ENCODE results near the gene DCPS.

The DCPS gene

GRCh38 chr11:126284829-126285228, 19.0 kb upstream of the DCPS start:
- Histone ChIP-seq H3K9ac (no peak overlapping the region), H2AFZ (ENCODE audit: low read depth) (no peak overlapping the region), H3K27ac (no peak overlapping the region), H3K4me2 (peak overlapping the region; percentile 21; the same call in 1 of the 2 replicates), H3K4me3 (IDR thresholded peaks at IDR 0.05; ENCODE audit: insufficient read depth, low read depth, low read length) (no peak overlapping the region), H4K20me1 (ENCODE audit: insufficient read depth) (no peaks in the 10 kb centered on the region), H3K27me3 (ENCODE audit: insufficient read depth, low read depth) (no peaks in the 10 kb centered on the region), H3K4me1 (ENCODE audit: low read depth, poor library complexity, severe bottlenecking) (peaks cover 21% of the 10 kb centered on the region), H3K79me2 (ENCODE audit: insufficient read depth, low read depth) (peaks cover 5% of the 10 kb centered on the region; the same call in 1 of the 2 replicates), H3K36me3 (ENCODE audit: insufficient read depth) (no peaks in the 10 kb centered on the region)
- TF ChIP-seq, protein P1, sequence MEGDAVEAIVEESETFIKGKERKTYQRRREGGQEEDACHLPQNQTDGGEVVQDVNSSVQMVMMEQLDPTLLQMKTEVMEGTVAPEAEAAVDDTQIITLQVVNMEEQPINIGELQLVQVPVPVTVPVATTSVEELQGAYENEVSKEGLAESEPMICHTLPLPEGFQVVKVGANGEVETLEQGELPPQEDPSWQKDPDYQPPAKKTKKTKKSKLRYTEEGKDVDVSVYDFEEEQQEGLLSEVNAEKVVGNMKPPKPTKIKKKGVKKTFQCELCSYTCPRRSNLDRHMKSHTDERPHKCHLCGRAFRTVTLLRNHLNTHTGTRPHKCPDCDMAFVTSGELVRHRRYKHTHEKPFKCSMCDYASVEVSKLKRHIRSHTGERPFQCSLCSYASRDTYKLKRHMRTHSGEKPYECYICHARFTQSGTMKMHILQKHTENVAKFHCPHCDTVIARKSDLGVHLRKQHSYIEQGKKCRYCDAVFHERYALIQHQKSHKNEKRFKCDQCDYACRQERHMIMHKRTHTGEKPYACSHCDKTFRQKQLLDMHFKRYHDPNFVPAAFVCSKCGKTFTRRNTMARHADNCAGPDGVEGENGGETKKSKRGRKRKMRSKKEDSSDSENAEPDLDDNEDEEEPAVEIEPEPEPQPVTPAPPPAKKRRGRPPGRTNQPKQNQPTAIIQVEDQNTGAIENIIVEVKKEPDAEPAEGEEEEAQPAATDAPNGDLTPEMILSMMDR (conservative IDR thresholded peaks at IDR 0.05; ENCODE audit: low read depth, low read length): no peak

- Histone ChIP-seq H2AFZ (ENCODE audit: low read depth) (no peak overlapping the region), H3K9ac (no peak overlapping the region), H3K4me1 (ENCODE audit: low read depth, poor library complexity, severe bottlenecking) (peaks cover 18% of the 10 kb centered on the region), H3K27me3 (ENCODE audit: insufficient read depth, low read depth) (no peaks in the 10 kb centered on the region), H3K4me3 (IDR thresholded peaks at IDR 0.05; ENCODE audit: insufficient read depth, low read depth, low read length) (no peak overlapping the region), H4K20me1 (ENCODE audit: insufficient read depth) (no peaks in the 10 kb centered on the region), H3K27ac (no peak overlapping the region), H3K36me3 (ENCODE audit: insufficient read depth) (no peaks in the 10 kb centered on the region), H3K4me2 (no peak overlapping the region), H3K79me2 (ENCODE audit: insufficient read depth, low read depth) (peaks cover 5% of the 10 kb centered on the region; the same call in 1 of the 2 replicates)
- TF ChIP-seq, protein P1 (conservative IDR thresholded peaks at IDR 0.05; ENCODE audit: low read depth, low read length): no peak
Observed at GRCh38 chr11:126288237-126288636, 15.6 kb upstream of the DCPS start.

GRCh38 chr11:126290887-126291286, 13.0 kb upstream of the DCPS start:
- Histone ChIP-seq H3K36me3 (ENCODE audit: insufficient read depth) (no peaks in the 10 kb centered on the region), H4K20me1 (ENCODE audit: insufficient read depth) (no peaks in the 10 kb centered on the region), H3K4me3 (IDR thresholded peaks at IDR 0.05; ENCODE audit: insufficient read depth, low read depth, low read length) (no peak overlapping the region), H3K27ac (no peak overlapping the region), H3K9ac (no peak overlapping the region), H3K27me3 (ENCODE audit: insufficient read depth, low read depth) (no peaks in the 10 kb centered on the region), H3K79me2 (ENCODE audit: insufficient read depth, low read depth) (0 out of 2 replicates have a peak, but pooled peaks cover 5% of the 10 kb centered on the region), H3K4me2 (no peak overlapping the region), H2AFZ (ENCODE audit: low read depth) (no peak overlapping the region), H3K4me1 (ENCODE audit: low read depth, poor library complexity, severe bottlenecking) (no peaks in the 10 kb centered on the region)
- TF ChIP-seq, protein P1 (conservative IDR thresholded peaks at IDR 0.05; ENCODE audit: low read depth, low read length): no peak

- Histone ChIP-seq H3K27ac (no peak overlapping the region), H3K9ac (no peak overlapping the region), H3K27me3 (ENCODE audit: insufficient read depth, low read depth) (no peaks in the 10 kb centered on the region), H3K4me1 (ENCODE audit: low read depth, poor library complexity, severe bottlenecking) (no peaks in the 10 kb centered on the region), H3K4me3 (IDR thresholded peaks at IDR 0.05; ENCODE audit: insufficient read depth, low read depth, low read length) (no peak overlapping the region), H4K20me1 (ENCODE audit: insufficient read depth) (no peaks in the 10 kb centered on the region), H2AFZ (ENCODE audit: low read depth) (no peak overlapping the region), H3K79me2 (ENCODE audit: insufficient read depth, low read depth) (no peaks in the 10 kb centered on the region), H3K4me2 (no peak overlapping the region), H3K36me3 (ENCODE audit: insufficient read depth) (no peaks in the 10 kb centered on the region)
- TF ChIP-seq, protein P1 (conservative IDR thresholded peaks at IDR 0.05; ENCODE audit: low read depth, low read length): no peak
Observed at GRCh38 chr11:126293726-126294125, 10.1 kb upstream of the DCPS start.
